Peyer's patch (tissue), 4 donors: ENCODE results near the gene PPP4R3A. TPM values are rescaled to one million over a fixed set of nuclear protein-coding genes. Genes with fewer than 3 reads are reported as not detected.

ENCODE experiments used
- DNase-seq, 3 donors: peaks; one replicate each; pipeline ENCODE4 v3.0.0-alpha.2; 2017 to 2019
- H3K27ac ChIP-seq, 4 donors: fragments of 200-600 bp; sonication (generic); one replicate each; pipeline ENCODE4 v1.5.1; 2016 to 2019
- H3K27me3 ChIP-seq, 2 donors: fragments of 200-600 bp; sonication (generic); one replicate each; pipeline ENCODE4 v1.5.1; 2019
- H3K36me3 ChIP-seq, 3 donors: fragments of 200-600 bp; sonication (generic); one replicate each; pipeline ENCODE4 v1.5.1; 2016 to 2019
- H3K4me1 ChIP-seq, 4 donors: fragments of 200-600 bp; sonication (generic); one replicate each; pipeline ENCODE4 v1.5.1; 2016 to 2019
- H3K4me3 ChIP-seq, 4 donors: fragments of 200-600 bp; sonication (generic); 1 replicate in 3 of 4; 2 replicates in 1 of 4; pipeline ENCODE4 v1.5.1; 2016 to 2019; ENCODE audit warnings: mild to moderate bottlenecking in 1 of 4
- H3K9me3 ChIP-seq, 4 donors: fragments of 200-600 bp; sonication (generic); one replicate each; pipeline ENCODE4 v1.5.1; 2016 to 2019; ENCODE audit warnings: mild to moderate bottlenecking in 1 of 4
- POLR2A ChIP-seq, 2 donors: fragments of 450-650 bp; IDR thresholded peaks; one replicate each; pipeline ENCODE4 v1.5.1; 2017; ENCODE audit warnings: antibody characterized with exemption in 2 of 2, mild to moderate bottlenecking in 2 of 2, moderate library complexity in 2 of 2
- total RNA-seq, 4 donors: library from RNA; depleted of rRNA; stranded (reverse); fragments of >200 nt; gene quantifications; one replicate each; pipeline ENCODE4 v1.1.0, GENCODE V29; 2016
- TF ChIP-seq, protein P1 (sequence below), 6 experiments: fragments of 450-650 bp in 4 of 6; fragments of 200-600 bp in 2 of 6; sonication (generic) in 1 of 6; IDR thresholded peaks; one replicate each; pipeline ENCODE4 v1.5.1; 2017 to 2019; ENCODE audit warnings: antibody characterized with exemption in 6 of 6, mild to moderate bottlenecking in 3 of 6, moderate library complexity in 1 of 6

PPP4R3A gene
- total RNA-seq, 4 donors from 2014 or later = 103 to 194 (median 116) TPM

DNA sequence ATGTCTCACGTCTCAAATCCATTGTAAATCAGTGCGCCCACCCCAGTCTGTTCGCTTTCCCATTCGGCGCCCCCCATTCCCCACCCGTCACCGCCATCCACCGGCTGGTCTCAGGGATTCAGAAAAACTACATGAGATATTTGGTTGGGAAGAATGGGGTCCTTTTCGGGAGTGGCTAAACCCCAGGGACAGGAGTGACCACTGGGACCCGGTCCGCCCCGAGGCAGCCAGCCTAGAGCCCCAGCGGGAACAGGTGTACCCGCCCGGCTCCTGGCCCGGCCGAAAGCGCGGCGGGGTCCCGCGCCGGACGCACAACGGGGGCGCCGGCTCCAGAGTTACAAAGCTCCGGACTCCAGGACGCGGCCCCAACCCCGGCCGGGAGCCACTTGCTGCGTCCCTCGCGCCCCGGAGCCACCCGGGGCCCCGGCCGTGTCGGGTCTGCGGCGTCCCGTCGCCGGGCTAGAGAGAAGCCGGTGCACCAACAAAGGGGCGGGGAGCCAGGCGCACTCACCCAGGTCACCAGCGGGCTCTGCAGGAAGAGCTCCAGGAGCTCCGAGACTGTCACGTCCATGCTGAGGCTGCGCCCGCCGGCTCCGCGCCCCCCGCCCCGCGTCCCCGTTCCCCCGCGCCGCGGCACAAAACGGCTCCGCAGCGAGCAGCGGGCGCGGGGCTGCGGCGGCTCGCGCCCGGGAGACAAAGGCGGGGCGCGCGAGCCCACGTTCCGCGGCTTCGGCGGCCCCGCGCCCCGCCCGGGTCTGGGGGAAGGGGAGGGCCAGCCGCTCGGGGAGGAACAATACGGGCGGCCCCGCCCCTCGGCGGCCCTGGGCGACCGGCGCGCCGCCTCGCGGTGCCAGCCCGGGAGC is 92.8 kb downstream of the PPP4R3A start, which contains the start of gene CCDC88C:
CCDC88C (minus strand) TSS at position 701 of the 863 bp plus-strand sequence; CDS start at position 571, 130 bp downstream.
- Histone ChIP-seq H3K27ac (peak within 1 kb of the TSS; percentile 80 to 98 (median 88)), H3K9me3 (no peaks in the 10 kb centered on the region), H3K4me1 (peaks cover 0 to 36% (median 19%) of the 10 kb centered on the region in 4 donors), H3K36me3 (no peaks in the 10 kb centered on the region), H3K27me3 (no peaks in the 10 kb centered on the region), H3K4me3 (peak within 1 kb of the TSS; percentile 93 to 98 (median 95))
- TF ChIP-seq, protein P1, sequence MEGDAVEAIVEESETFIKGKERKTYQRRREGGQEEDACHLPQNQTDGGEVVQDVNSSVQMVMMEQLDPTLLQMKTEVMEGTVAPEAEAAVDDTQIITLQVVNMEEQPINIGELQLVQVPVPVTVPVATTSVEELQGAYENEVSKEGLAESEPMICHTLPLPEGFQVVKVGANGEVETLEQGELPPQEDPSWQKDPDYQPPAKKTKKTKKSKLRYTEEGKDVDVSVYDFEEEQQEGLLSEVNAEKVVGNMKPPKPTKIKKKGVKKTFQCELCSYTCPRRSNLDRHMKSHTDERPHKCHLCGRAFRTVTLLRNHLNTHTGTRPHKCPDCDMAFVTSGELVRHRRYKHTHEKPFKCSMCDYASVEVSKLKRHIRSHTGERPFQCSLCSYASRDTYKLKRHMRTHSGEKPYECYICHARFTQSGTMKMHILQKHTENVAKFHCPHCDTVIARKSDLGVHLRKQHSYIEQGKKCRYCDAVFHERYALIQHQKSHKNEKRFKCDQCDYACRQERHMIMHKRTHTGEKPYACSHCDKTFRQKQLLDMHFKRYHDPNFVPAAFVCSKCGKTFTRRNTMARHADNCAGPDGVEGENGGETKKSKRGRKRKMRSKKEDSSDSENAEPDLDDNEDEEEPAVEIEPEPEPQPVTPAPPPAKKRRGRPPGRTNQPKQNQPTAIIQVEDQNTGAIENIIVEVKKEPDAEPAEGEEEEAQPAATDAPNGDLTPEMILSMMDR (IDR thresholded peaks at IDR 0.05) = no peak
- TF ChIP-seq POLR2A (IDR thresholded peaks at IDR 0.05) = no peak
- peak; percentile 80 to 90 (median 90) for DNase-seq

DNA sequence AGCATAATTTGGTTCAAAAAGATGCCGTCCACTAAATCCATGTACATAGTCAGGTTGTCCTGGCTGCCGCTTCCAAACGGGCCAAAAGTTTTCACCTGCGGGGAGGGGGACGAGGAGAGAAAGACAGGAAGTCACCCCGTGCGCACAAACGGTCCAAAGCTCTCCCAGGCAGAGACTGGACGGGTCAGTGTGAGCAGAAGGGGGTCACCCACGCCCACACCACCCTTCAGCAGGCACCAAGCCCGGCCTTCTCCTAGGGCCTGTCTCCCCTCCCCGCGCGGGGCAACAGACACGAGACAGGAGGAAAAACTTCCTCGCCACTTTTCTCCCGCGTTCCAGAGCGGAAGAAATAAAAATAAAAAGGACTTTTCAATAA is 93.4 kb downstream of the PPP4R3A start:
- H3K4me1 ChIP-seq = peaks cover 0 to 36% (median 19%) of the 10 kb centered on the region in 4 donors
- peak overlapping the region; percentile 93 to 98 (median 95) for H3K4me3 ChIP-seq
- no peaks in the 10 kb centered on the region for H3K9me3 ChIP-seq
- TF ChIP-seq, protein P1 (IDR thresholded peaks at IDR 0.05) = no peak
- no peak for TF ChIP-seq POLR2A (IDR thresholded peaks at IDR 0.05)
- no peaks in the 10 kb centered on the region for H3K27me3 ChIP-seq
- peak in 2 of 3 donors; percentile 55 to 76 for DNase-seq
- no peaks in the 10 kb centered on the region for H3K36me3 ChIP-seq
- peak overlapping the region; percentile 80 to 98 (median 88) for H3K27ac ChIP-seq

DNA sequence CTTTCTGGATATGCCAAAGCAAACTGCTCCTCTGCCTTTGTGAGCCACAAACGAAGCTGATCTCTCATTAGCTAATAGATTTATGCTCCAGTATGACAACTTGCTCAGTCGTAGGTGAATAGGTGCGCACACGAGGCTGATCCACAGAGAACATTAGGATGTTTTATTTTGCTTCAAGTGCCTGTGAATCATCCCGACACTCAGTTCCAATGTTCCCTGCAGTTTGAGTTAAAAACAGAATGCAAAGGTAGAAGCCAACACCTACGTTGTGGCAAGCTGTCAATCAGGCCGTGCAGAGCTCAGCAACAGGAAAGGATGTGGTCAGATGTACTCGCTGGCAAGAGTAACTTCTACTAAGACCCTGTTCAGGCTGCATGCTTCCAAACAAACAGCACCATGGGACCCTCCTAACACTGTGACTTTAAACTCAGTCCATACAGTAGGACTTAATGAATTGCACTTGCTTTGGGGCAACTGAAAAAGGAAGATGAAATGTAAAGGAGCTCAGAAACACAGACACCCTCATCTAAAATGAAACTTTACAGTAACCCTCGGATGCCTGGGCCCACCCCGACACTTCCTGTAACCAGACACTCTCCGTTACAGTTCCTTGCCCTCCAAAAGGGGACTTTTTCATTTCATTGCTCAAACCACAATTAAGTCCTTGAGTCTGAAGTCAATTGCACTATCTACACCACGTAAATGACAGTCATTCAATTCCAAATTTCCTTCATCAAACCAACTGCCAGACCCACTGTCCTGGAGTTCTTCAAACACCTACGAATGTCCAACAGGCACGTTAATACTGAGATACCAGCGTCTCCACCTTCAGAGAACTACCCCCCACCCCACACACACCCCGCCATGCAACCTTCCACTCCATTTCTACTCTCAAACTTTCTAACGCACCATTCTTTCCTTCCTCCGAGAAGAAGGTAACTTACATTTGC is 94.0 kb downstream of the PPP4R3A start:
- Histone ChIP-seq H3K27me3 (no peaks in the 10 kb centered on the region), H3K4me3 (peak overlapping the region; percentile 93 to 98 (median 95)), H3K27ac (peak overlapping the region; percentile 80 to 98 (median 88)), H3K4me1 (peaks cover 0 to 37% (median 20%) of the 10 kb centered on the region in 4 donors), H3K9me3 (no peaks in the 10 kb centered on the region), H3K36me3 (no peaks in the 10 kb centered on the region)
- peak in 2 of 3 donors; percentile 86 to 90 for DNase-seq
- no peak for TF ChIP-seq POLR2A (IDR thresholded peaks at IDR 0.05)
- TF ChIP-seq, protein P1 (IDR thresholded peaks at IDR 0.05) = no peak

DNA sequence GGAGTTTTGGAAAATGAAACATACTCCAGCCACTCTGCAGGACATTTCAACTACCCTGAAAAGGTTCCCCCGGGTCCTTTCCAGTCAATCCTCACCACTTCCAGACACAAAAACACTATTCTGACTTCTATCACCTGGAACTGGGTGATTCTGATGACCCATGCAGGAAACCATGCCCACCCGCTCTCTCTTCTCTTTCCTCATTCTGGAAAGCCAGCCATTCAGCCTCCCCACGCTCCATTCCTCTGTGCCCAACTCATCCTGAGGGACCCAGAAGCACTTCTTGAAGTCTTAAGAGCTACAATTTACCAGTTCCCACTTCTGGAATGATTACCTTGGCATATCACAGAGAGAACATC is 95.7 kb downstream of the PPP4R3A start:
- Histone ChIP-seq H3K4me1 (peaks cover 0 to 41% (median 22%) of the 10 kb centered on the region in 4 donors), H3K9me3 (no peaks in the 10 kb centered on the region), H3K27ac (peak overlapping the region; percentile 80 to 98 (median 88)), H3K4me3 (peak overlapping the region in 3 of 4 donors; percentile 22 to 98 (median 93)), H3K36me3 (no peaks in the 10 kb centered on the region), H3K27me3 (no peaks in the 10 kb centered on the region)
- TF ChIP-seq, protein P1 (IDR thresholded peaks at IDR 0.05) = no peak
- TF ChIP-seq POLR2A (IDR thresholded peaks at IDR 0.05) = no peak
- peak in 1 of 3 donors; percentile 34 for DNase-seq
